HL-60 (cell line): ENCODE data around the gene CUTA.
"Not testable (repeated sequence)": the region's sequence is repeated elsewhere in the genome, so short reads cannot be mapped to it uniquely, and the experiment has no call there.

ENCODE experiments used
- CTCF ChIP-seq: IDR thresholded peaks from one replicate; pipeline ENCODE4 v1.5.1; 2011; ENCODE audit warnings: low read length, control low read depth, inconsistent platforms; ENCODE audit not compliant: insufficient read depth
- GABPA ChIP-seq: IDR thresholded peaks from 2 replicates; pipeline ENCODE4 v1.6.1; 2012; ENCODE audit warnings: low read depth
- POLR2AphosphoS5 ChIP-seq: IDR thresholded peaks from 2 replicates; pipeline ENCODE4 v1.6.1; 2012; ENCODE audit warnings: low read depth
- REST ChIP-seq: IDR thresholded peaks from 2 replicates; pipeline ENCODE4 v1.6.1; 2012; ENCODE audit warnings: low read depth; ENCODE audit not compliant: insufficient replicate concordance

- TF ChIP-seq CTCF, GABPA, POLR2AphosphoS5, REST: not testable (repeated sequence)
Observed at GRCh38 chr6:33398601-33399000, 19.3 kb downstream of the CUTA start.
